ENCODE results near the gene PLXNB2. TPM values are rescaled to one million over a fixed set of nuclear protein-coding genes. Genes with fewer than 3 reads are reported as not detected.

Gene PLXNB2
- polyA plus RNA-seq, 1 experiment = 68.0 TPM

GRCh38 chr22:50289942-50290630 lies 17.4 kb downstream of the PLXNB2 start:
- no peaks in the 10 kb centered on the region; the same call in 1 of the 2 replicates for H3K9me3 ChIP-seq (ENCODE audit: control insufficient read depth, insufficient read depth, low read length)
- ChIA-PET POLR2A (no interaction called here), CTCF (no interaction called here)
- H3K27me3 ChIP-seq (ENCODE audit: control insufficient read depth, insufficient read depth, low read length) = no peaks in the 10 kb centered on the region
- no peak for TF ChIP-seq CTCF (IDR thresholded peaks at IDR 0.05; ENCODE audit: low read depth, low read length)
- H3K4me3 ChIP-seq (ENCODE audit: low read depth, low read length) = no peak overlapping the region
- no peak for DNase-seq (ENCODE audit: low read depth, low spot score)
- no peak overlapping the region for H3K27ac ChIP-seq (ENCODE audit: low read depth, low read length)

GRCh38 chr22:50289151-50289941 lies 18.1 kb downstream of the PLXNB2 start:
- no peak for DNase-seq (ENCODE audit: low read depth, low spot score)
- TF ChIP-seq CTCF (IDR thresholded peaks at IDR 0.05; ENCODE audit: low read depth, low read length) = no peak
- Histone ChIP-seq H3K27me3 (ENCODE audit: control insufficient read depth, insufficient read depth, low read length) (no peaks in the 10 kb centered on the region), H3K27ac (ENCODE audit: low read depth, low read length) (no peak overlapping the region), H3K9me3 (ENCODE audit: control insufficient read depth, insufficient read depth, low read length) (peaks cover 2% of the 10 kb centered on the region; the same call in 1 of the 2 replicates), H3K4me3 (ENCODE audit: low read depth, low read length) (no peak overlapping the region)
- CTCF ChIA-PET = no interaction called here
- POLR2A ChIA-PET = no interaction called here

GRCh38 chr22:50287731-50288130 lies 19.7 kb downstream of the PLXNB2 start:
- no peak for TF ChIP-seq CTCF (IDR thresholded peaks at IDR 0.05; ENCODE audit: low read depth, low read length)
- Histone ChIP-seq H3K9me3 (ENCODE audit: control insufficient read depth, insufficient read depth, low read length) (peaks cover 7% of the 10 kb centered on the region; the same call in 1 of the 2 replicates), H3K27me3 (ENCODE audit: control insufficient read depth, insufficient read depth, low read length) (no peaks in the 10 kb centered on the region), H3K4me3 (ENCODE audit: low read depth, low read length) (no peak overlapping the region), H3K27ac (ENCODE audit: low read depth, low read length) (no peak overlapping the region)
- CTCF ChIA-PET = no interaction called here
- no peak for DNase-seq (ENCODE audit: low read depth, low spot score)
- POLR2A ChIA-PET = no interaction called here

GRCh38 chr22:50286701-50287318 lies 20.6 kb downstream of the PLXNB2 start:
- H3K27ac ChIP-seq (ENCODE audit: low read depth, low read length) = no peak overlapping the region
- POLR2A ChIA-PET = no interaction called here
- H3K27me3 ChIP-seq (ENCODE audit: control insufficient read depth, insufficient read depth, low read length) = no peaks in the 10 kb centered on the region
- no peak overlapping the region for H3K4me3 ChIP-seq (ENCODE audit: low read depth, low read length)
- DNase-seq (ENCODE audit: low read depth, low spot score) = no peak
- peaks cover 7% of the 10 kb centered on the region; the same call in 1 of the 2 replicates for H3K9me3 ChIP-seq (ENCODE audit: control insufficient read depth, insufficient read depth, low read length)
- CTCF ChIA-PET = no interaction called here
- no peak for TF ChIP-seq CTCF (IDR thresholded peaks at IDR 0.05; ENCODE audit: low read depth, low read length)

- no peak for DNase-seq (ENCODE audit: low read depth, low spot score)
- Histone ChIP-seq H3K27ac (ENCODE audit: low read depth, low read length) (no peak overlapping the region), H3K9me3 (ENCODE audit: control insufficient read depth, insufficient read depth, low read length) (peaks cover 7% of the 10 kb centered on the region; the same call in 1 of the 2 replicates), H3K27me3 (ENCODE audit: control insufficient read depth, insufficient read depth, low read length) (no peaks in the 10 kb centered on the region), H3K4me3 (ENCODE audit: low read depth, low read length) (no peak overlapping the region)
- CTCF ChIA-PET = no interaction called here
- POLR2A ChIA-PET = no interaction called here
- TF ChIP-seq CTCF (IDR thresholded peaks at IDR 0.05; ENCODE audit: low read depth, low read length) = no peak
Observed at GRCh38 chr22:50286275-50286674, 21.2 kb downstream of the PLXNB2 start.

All from AG04450 (cell line).